Stimulated activated naive CD4-positive, alpha-beta T cell treated with Interleukin-2 at 50 U/mL for 16 hours (primary cell): ENCODE results near the gene HES4.
A peak's percentile ranks its signal among the peaks of the same experiment; 100 is the strongest.

ENCODE experiments used
- DNase-seq: peaks from one replicate; lab custom pipeline; 2025; lab: John Stamatoyannopoulos, UW

Gene HES4

GRCh38 chr1:999725-1000356, at the start of gene HES4:
Gene HES4, minus strand, starts transcription at chr1:1000097. Its CDS starts 124 bp downstream, at chr1:999973.
- peak; percentile 48 for DNase-seq

- no peak for DNase-seq
These were observed 48.9 kb upstream of the HES4 start for GRCh38 chr1:1048765-1049164.

- DNase-seq: no peak
These were observed 48.1 kb upstream of the HES4 start for GRCh38 chr1:1047963-1048362.

DNA sequence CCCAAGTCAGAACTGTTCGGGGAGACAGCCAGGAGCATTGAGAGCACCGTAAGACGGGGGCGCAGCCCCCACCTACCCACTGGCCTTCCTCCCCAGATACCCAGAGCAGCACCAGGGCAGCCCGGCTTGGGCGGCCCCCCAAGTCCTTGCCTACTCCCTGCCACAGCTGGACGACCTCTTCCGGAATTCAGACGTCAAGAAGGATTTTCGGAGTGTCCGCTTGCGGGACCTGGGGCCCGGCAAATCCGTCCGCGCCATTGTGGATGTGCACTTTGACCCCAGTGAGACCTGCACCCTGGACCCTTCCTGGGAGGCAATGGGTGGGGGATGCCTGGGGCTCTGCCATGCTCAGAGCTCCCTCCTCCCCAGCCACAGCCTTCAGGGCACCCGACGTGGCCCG, 47.5 kb upstream of the HES4 start:
- DNase-seq: no peak

DNA sequence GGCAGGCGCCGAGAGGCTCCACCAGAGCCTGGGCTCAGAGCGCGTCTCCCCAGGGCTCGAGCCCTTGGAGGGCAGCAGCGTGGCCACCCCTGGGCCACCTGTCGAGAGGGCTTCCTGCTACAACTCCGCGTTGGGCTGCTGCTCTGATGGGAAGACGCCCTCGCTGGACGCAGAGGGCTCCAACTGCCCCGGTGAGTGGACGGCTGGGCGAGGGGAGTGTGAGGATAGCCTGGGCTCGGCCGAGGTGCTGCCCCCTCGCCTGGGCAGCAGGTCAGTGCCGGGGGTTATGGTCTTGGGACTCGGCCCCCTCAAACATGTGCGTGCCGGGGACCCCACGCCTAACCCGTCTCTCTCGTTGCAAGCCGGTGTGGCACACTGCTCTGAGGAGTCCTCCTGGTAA, 46.9 kb upstream of the HES4 start:
- no peak for DNase-seq

DNA sequence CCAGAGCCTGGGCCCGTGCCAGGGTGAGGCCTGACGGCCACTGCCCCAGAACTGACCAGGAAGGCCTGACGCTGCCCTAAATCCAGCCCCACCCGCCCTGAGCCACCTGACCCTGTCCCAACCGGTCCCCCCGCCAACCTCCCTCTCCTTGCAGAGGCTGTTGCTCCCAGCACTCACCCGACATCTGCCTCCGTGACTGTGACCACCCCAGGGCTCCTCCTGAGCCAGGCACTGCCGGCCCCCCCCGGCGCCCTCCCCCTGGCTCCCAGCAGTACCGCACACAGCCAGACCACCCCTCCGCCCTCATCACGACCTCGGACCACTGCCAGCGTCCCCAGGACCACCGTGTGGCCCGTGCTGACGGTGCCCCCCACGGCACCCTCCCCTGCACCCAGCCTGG, 46.3 kb upstream of the HES4 start:
- DNase-seq: no peak

DNA sequence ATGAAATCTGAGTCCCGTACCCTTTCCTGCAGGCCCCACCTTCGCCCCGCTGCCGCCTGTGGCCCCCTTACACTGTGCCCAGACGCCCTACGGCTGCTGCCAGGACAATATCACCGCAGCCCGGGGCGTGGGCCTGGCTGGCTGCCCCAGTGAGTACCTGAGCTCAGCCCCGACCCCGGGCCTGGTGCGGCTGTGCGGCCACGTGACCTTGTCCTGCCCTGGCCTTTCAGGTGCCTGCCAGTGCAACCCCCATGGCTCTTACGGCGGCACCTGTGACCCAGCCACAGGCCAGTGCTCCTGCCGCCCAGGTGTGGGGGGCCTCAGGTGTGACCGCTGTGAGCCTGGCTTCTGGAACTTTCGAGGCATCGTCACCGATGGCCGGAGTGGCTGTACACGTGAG, 45.2 kb upstream of the HES4 start:
- DNase-seq: no peak

GRCh38 chr1:1044455-1045078, 44.7 kb upstream of the HES4 start:
- no peak for DNase-seq

DNA sequence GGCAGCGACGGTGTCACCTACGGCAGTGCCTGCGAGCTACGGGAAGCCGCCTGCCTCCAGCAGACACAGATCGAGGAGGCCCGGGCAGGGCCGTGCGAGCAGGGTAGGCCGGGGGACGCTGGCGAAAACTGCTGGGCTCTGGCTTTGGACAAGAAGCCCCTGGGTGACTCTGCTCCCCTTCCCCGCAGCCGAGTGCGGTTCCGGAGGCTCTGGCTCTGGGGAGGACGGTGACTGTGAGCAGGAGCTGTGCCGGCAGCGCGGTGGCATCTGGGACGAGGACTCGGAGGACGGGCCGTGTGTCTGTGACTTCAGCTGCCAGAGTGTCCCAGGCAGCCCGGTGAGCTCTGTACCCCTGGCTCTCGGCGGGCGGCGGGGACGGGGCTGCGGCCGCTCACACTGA, 44.0 kb upstream of the HES4 start:
- DNase-seq: no peak

DNA sequence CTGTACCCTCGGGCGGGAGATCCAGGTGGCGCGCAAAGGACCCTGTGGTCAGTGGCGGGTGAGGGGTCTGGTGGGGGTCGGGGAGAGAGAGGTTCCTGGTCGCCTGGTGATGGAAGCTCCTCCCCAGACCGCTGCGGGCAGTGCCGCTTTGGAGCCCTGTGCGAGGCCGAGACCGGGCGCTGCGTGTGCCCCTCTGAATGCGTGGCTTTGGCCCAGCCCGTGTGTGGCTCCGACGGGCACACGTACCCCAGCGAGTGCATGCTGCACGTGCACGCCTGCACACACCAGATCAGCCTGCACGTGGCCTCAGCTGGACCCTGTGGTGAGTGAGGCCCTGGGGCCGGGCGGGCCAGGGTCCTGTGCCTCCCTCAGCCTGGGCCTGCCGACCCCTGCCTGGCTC, 43.5 kb upstream of the HES4 start:
- DNase-seq: no peak

DNA sequence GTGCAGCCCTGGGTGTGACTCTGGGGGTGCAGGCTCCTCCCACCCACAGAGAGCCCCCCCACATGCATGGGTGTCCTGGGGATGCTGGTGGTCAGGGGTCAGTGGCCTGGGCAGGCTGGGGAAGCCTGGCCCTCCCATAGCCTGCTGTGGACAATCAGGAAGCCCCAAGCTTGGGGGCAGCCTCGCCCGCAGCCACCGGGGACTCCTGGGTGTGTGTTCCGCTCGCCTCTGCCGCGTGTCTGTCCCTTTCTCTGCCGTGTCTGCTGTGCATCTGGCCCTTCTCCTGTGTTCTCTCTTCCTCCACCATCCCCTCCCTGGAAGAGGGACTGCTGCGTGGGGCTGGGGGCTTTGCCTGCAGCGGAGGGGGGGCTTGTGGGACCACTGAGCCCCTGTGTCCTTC, 42.9 kb upstream of the HES4 start:
- DNase-seq: no peak

DNA sequence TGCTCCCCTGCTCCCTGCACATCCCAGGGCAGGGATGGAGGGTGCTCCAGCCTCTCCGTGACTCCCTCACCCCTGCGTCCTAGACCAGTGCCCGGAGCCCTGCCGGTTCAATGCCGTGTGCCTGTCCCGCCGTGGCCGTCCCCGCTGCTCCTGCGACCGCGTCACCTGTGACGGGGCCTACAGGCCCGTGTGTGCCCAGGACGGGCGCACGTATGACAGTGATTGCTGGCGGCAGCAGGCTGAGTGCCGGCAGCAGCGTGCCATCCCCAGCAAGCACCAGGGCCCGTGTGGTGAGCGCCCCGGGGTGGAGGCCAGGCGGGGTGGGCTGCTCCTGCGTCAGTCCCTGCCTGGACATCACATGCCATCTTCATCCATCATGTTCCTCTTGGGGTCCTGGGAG, 42.0 kb upstream of the HES4 start:
- no peak for DNase-seq

DNA sequence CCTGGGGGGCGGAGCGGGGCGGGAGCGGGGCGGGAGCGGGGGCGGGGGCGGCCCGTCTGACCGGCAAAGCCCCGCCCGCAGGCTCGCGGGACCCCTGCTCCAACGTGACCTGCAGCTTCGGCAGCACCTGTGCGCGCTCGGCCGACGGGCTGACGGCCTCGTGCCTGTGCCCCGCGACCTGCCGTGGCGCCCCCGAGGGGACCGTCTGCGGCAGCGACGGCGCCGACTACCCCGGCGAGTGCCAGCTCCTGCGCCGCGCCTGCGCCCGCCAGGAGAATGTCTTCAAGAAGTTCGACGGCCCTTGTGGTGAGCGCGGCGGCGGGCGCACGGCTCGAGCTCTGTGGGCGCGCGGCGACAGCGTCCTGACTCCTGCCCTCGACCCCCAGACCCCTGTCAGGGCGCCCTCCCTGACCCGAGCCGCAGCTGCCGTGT, 41.2 kb upstream of the HES4 start:
- no peak for DNase-seq

- peak; percentile 77 for DNase-seq
These were observed 40.4 kb upstream of the HES4 start for GRCh38 chr1:1040004-1040991.

DNA sequence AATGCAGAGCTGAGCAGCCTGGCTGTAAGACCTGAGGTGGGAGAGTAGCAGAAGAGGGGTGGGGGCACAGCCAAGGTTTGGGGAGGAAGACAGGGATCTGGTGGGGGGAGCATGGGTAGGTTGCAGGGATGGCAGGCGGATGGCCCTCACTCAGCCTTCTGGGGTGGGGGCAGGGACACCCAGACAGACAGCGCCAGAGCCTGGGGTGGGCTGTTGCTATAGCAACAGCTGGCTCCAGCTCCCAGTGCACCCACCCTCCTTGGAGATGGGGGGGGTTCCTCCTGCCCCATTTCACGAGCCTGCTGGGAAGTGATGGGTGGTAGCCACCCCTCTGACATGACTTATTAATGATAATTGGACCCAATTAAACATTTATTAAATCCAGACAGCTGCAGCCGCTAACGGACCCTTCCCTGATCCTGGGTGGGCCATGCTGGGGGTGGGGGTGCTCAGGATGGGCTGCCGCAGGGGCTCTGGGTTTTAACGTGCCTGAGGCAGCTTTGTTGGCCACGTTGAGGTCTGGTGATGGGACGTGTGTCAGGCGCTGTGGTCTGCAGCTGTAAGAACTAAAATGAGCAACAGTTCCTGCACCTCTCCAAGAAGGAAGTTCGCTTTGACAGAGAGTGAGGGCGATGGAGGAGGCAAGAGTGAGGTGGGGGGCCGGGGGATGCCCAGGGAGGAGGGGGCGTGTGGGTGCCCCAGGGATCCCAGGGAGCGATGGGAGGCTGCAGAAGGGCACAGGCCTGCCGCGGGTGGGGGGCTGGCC, 39.4 kb upstream of the HES4 start:
- DNase-seq: no peak

- DNase-seq: no peak
These were observed 38.8 kb upstream of the HES4 start for GRCh38 chr1:1038694-1039093.

DNA sequence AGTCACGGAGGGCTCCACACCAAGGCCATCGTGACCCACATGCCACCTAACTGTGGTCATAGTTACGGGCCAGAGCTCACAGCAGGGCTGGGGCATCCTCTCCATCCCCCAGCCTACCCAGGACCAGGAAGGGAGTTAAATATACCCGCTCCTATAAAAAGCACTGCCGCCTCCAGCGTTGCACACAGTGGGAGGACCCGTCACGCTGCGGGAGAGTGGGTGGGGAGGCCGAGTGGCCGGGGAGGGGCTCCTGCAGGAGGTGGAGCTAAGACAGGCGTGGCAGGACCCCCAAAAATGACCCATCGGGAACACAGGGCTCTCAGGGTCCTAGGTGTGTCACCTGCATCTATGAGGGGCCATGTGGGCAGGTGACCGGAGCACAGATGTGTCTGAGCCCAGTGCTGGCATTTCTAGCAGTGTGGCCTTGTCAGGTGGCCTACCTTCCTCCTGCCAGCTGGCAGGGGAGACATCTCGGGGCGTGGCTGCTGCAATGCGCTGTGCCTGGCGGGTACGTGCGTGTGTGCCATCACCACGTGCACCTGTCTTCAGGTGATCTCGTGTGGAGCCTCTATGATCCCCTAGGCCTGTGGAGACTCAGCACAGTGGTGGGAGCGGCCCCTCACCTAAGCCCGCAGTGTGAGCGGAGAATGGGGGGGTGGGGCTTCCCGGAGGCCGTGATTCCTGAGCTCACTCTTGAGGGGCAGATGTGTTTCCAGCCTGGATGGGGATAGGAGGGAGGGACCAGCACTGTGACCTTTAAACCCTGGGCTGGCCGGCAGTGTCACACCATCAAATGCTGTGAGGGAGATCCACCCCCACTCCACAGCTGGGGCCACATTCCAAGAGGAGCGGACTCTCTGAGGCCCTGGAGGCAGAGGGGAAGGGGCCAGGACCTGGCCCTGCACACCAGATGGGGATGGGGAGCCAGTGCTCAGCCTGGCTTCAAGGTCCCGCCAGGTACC, 37.8 kb upstream of the HES4 start:
- DNase-seq: no peak

GRCh38 chr1:1035291-1035943, 35.5 kb upstream of the HES4 start:
- no peak for DNase-seq

GRCh38 chr1:1034439-1034781, 34.5 kb upstream of the HES4 start:
- DNase-seq: no peak

DNA sequence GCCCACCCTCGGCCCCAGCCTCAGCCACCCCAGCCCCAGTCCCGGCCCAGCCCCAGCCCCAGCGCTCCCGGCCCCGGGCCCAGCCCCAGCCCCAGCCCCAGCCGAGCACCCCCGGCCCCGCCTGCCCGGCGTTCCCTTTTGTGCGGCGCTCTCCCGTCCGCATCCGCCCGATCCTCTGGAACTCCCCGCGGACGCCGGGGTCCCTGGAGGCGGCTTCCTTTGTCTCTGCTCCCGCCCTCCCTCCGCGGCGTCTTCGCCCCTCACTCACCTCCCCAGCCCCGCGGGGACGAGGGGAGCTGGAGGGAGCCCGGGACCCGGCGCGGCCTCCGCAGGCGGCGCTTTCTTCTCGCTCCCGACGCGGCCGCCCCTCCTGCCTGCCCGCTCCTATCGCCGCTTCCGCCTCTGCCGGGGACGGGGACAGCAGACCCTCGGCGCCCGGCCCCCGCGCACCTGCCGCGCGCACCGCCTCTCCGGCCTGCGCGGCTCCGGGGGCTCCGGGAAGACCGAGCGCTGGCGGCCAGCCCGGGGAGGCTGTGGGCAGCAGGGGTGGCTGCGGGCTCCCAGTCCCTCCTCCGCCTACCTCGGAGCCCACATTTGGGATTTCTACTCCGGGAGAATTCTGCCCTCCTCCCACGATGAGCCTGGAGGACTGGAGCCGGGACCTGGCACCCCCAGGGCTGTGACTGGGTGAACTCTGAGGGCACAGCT, 34.0 kb upstream of the HES4 start:
- DNase-seq: no peak
